Mesodermal cell (in vitro differentiated cells): ENCODE measurements around the gene PTPRG.
"Not testable (repeated sequence)": the region's sequence is repeated elsewhere in the genome, so short reads cannot be mapped to it uniquely, and the experiment has no call there.

ENCODE experiments used
- H3K27ac ChIP-seq: 2 replicates; pipeline ENCODE4 v1.7.0; 2013; ENCODE audit warnings: mild to moderate bottlenecking, low read depth, low read length, moderate library complexity; ENCODE audit not compliant: severe bottlenecking
- H3K36me3 ChIP-seq: 2 replicates; pipeline ENCODE4 v1.7.1; 2013; ENCODE audit warnings: mild to moderate bottlenecking, low read length, moderate library complexity; ENCODE audit not compliant: control insufficient read depth, insufficient read depth
- H3K4me1 ChIP-seq: one replicate; pipeline ENCODE4 v1.7.1; 2013; ENCODE audit warnings: mild to moderate bottlenecking, low read length; ENCODE audit not compliant: insufficient read depth, control insufficient read depth, poor library complexity, severe bottlenecking
- H3K4me3 ChIP-seq: 2 replicates; pipeline ENCODE4 v1.7.0; 2013; ENCODE audit warnings: low read length, control low read depth, mild to moderate bottlenecking; ENCODE audit not compliant: insufficient read depth, poor library complexity, severe bottlenecking; ENCODE audit errors: extremely low read depth
- H3K9me3 ChIP-seq: 2 replicates; pipeline ENCODE4 v1.7.1; 2013; ENCODE audit warnings: mild to moderate bottlenecking, low read length, moderate library complexity; ENCODE audit not compliant: control insufficient read depth
- WGBS, 2 experiments: methylation state at CpG; one replicate each; pipeline ENCODE4 v1.1.5; 2013; ENCODE audit warnings: missing lambda C conversion rate in 2 of 2; ENCODE audit not compliant: insufficient coverage in 2 of 2; 5-methylcytosine and 5-hydroxymethylcytosine counted together

The PTPRG gene

GRCh38 chr3:61808999-61809398 lies 247.6 kb downstream of the PTPRG start:
- no peak overlapping the region for H3K4me3 ChIP-seq
- no peaks in the 10 kb centered on the region for H3K36me3 ChIP-seq
- H3K4me1 ChIP-seq = peaks cover 4% of the 10 kb centered on the region
- H3K9me3 ChIP-seq = no peaks in the 10 kb centered on the region
- no peak overlapping the region for H3K27ac ChIP-seq
- 60% methylated on average over 1 of the region's 1 CpG; no CpG with 5 or more reads in 1 of the 2 experiments for WGBS, 2 experiments

DNA sequence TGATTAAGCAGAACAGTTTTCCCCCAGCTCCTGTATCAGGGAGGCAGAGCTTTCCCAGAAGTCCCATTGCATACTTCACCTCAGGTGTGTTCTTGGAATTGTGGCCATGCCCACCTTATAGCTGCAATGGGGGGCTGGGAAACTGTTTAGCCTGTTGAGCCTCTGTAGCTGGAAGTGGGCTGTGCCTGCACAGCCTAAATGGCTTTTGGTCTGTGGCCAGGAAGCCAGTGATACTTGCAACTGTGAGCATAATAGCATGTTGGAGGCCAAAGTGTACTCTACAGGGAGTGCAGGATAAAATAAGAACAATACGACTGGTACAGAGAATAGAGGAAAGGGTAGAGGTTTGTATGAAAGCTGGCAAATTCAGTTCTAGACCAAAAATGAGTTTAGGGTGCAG lies 248.5 kb downstream of the PTPRG start:
- H3K36me3 ChIP-seq = no peaks in the 10 kb centered on the region
- no peaks in the 10 kb centered on the region for H3K9me3 ChIP-seq
- H3K4me1 ChIP-seq = peaks cover 3% of the 10 kb centered on the region
- H3K4me3 ChIP-seq = no peak overlapping the region
- H3K27ac ChIP-seq = no peak overlapping the region
- 95 to 100% methylated on average over 1 of the region's 1 CpG for WGBS, 2 experiments

GRCh38 chr3:61810953-61811497 lies 249.7 kb downstream of the PTPRG start:
- Histone ChIP-seq H3K4me1 (no peaks in the 10 kb centered on the region), H3K36me3 (no peaks in the 10 kb centered on the region), H3K4me3 (no peak overlapping the region), H3K9me3 (no peaks in the 10 kb centered on the region), H3K27ac (no peak overlapping the region)
- WGBS, 2 experiments = 100% methylated on average over 1 of the region's 1 CpG; no CpG with 5 or more reads in 1 of the 2 experiments

GRCh38 chr3:61811652-61812051 lies 250.3 kb downstream of the PTPRG start:
- 80% methylated on average over 1 of the region's 3 CpGs; no CpG with 5 or more reads in 1 of the 2 experiments for WGBS, 2 experiments
- Histone ChIP-seq H3K4me3 (no peak overlapping the region), H3K27ac (no peak overlapping the region), H3K4me1 (no peaks in the 10 kb centered on the region), H3K9me3 (no peaks in the 10 kb centered on the region), H3K36me3 (no peaks in the 10 kb centered on the region)

DNA sequence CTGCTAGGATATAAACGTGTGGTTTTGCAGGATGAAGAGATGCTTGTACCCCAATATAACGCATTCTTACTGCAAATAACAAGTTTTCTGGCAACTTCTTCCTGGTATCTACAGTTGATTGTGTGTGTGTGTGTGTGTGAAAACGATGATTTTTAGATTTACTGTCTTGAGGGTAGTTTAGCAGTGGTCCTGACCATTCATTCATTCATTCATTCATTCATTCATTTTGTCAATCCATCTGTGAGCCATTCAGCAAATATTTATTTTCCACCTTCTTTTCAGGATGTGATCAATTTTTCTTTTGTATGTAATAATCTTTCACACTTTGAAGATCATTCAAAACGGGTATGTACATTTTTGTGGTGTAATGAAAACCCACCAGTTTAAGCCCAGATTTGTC lies 250.7 kb downstream of the PTPRG start:
- H3K9me3 ChIP-seq = no peaks in the 10 kb centered on the region
- H3K4me3 ChIP-seq = no peak overlapping the region
- H3K27ac ChIP-seq = no peak overlapping the region
- no peaks in the 10 kb centered on the region for H3K4me1 ChIP-seq
- WGBS, 2 experiments = no CpG with 5 or more reads among the region's 4 CpGs
- no peaks in the 10 kb centered on the region for H3K36me3 ChIP-seq

DNA sequence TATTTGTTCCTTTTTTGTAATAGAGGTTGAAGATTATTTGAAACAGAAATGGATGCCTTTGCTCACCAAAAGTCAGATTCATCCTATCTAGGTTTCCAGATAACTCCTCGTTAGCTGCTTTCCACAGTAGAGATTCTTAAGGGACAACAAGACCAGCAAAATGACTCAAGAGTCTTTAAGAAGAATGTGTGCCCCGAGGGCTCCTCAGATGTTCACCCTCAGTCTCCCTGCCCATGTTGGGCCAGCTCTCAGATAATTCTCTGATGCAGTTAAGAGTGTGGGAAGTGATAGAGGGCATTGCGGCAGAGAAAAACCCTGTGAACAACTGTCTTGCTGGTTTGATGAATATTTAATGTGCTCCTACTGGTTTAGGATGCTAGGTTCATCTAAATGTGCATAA lies 251.1 kb downstream of the PTPRG start:
- Histone ChIP-seq H3K9me3 (no peaks in the 10 kb centered on the region), H3K4me1 (no peaks in the 10 kb centered on the region), H3K4me3 (no peak overlapping the region), H3K27ac (no peak overlapping the region), H3K36me3 (no peaks in the 10 kb centered on the region)
- 75 to 77% methylated on average over 2 to 3 of the region's 3 CpGs for WGBS, 2 experiments

DNA sequence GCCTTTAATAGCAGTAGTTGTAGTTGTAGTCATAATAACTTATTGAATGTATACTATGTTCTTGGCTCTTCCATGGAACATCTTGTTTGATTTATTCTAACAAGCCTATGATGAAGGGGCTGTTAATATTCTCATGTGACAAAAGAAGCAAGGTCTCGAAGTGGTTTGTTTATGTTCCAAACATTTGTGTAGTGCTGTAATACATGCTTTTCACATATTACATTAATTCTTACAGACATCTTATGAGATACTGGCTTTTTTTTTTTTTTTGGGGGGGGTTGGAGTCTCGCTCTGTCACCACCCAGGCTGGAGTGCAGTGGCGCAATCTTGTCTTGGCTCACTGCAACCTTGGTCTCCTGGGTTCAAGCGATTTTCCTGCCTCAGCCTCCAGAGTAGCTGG lies 252.3 kb downstream of the PTPRG start:
- Histone ChIP-seq H3K4me3 (no peak overlapping the region), H3K9me3 (no peaks in the 10 kb centered on the region), H3K36me3 (no peaks in the 10 kb centered on the region), H3K4me1 (no peaks in the 10 kb centered on the region), H3K27ac (no peak overlapping the region)
- 100% methylated on average over 2 of the region's 4 CpGs; no CpG with 5 or more reads in 1 of the 2 experiments for WGBS, 2 experiments

GRCh38 chr3:61814674-61815073 lies 253.3 kb downstream of the PTPRG start:
- WGBS, 2 experiments = no CpG with 5 or more reads among the region's 1 CpG
- peak overlapping the region; percentile 25 for H3K27ac ChIP-seq
- H3K4me1 ChIP-seq = no peaks in the 10 kb centered on the region
- H3K9me3 ChIP-seq = no peaks in the 10 kb centered on the region
- no peak overlapping the region for H3K4me3 ChIP-seq
- H3K36me3 ChIP-seq = no peaks in the 10 kb centered on the region

- not testable (repeated sequence) for H3K9me3 ChIP-seq, H3K4me3 ChIP-seq, H3K27ac ChIP-seq, H3K36me3 ChIP-seq, H3K4me1 ChIP-seq
- 93 to 94% methylated on average over 3 of the region's 5 CpGs for WGBS, 2 experiments
Observed at GRCh38 chr3:61816304-61816703, 254.9 kb downstream of the PTPRG start.

DNA sequence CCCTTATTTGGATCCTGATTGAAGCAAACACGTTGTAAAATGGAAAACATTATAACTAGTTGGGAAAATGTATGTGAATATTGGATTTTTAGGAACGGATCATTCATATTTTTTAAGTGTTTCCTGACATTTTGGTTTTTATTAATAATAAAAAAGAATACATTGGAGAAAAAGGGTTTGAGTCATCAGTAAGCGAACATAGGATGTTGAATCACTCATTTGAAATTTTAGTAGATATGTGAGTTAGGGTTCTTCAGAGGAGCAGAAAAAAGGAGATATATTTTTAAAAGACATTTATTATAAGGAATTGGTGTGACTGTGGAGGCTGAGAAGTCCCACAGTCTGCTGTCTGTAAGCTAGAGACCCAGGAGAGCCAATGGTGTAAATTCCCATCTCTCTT lies 258.5 kb downstream of the PTPRG start:
- Histone ChIP-seq H3K36me3 (no peaks in the 10 kb centered on the region), H3K27ac (no peak overlapping the region), H3K4me3 (no peak overlapping the region), H3K4me1 (peaks cover 4% of the 10 kb centered on the region), H3K9me3 (no peaks in the 10 kb centered on the region)
- WGBS, 2 experiments = 84% methylated on average over 2 of the region's 3 CpGs; no CpG with 5 or more reads in 1 of the 2 experiments

GRCh38 chr3:61820306-61820992 lies 259.1 kb downstream of the PTPRG start:
- Histone ChIP-seq H3K4me1 (peaks cover 4% of the 10 kb centered on the region), H3K9me3 (no peaks in the 10 kb centered on the region), H3K4me3 (no peak overlapping the region), H3K36me3 (no peaks in the 10 kb centered on the region), H3K27ac (no peak overlapping the region)
- WGBS, 2 experiments = 97 to 100% methylated on average over 3 to 4 of the region's 6 CpGs
